Progenitor cell of endocrine pancreas (in vitro differentiated cells): ENCODE data around the gene CPSF4. TPM values are rescaled to one million over a fixed set of nuclear protein-coding genes. Genes with fewer than 3 reads are reported as not detected.
A peak's percentile ranks its signal among the peaks of the same experiment; 100 is the strongest.

Experiments used
- DNase-seq: peaks from one replicate; pipeline ENCODE4 v3.0.0; 2021; ENCODE audit warnings: low spot score; ENCODE audit not compliant: unreplicated experiment
- H3K27ac Mint-ChIP-seq: 2 replicates; pipeline ENCODE4 v1.8.0; 2021; ENCODE audit warnings: mild to moderate bottlenecking, moderate library complexity, mixed read lengths
- H3K27me3 Mint-ChIP-seq: 2 replicates; pipeline ENCODE4 v1.8.0; 2021; ENCODE audit warnings: mixed read lengths
- H3K36me3 Mint-ChIP-seq: 2 replicates; pipeline ENCODE4 v1.8.0; 2022; ENCODE audit warnings: mixed read lengths; ENCODE audit not compliant: insufficient read depth
- H3K4me1 Mint-ChIP-seq: 2 replicates; pipeline ENCODE4 v1.8.0; 2021; ENCODE audit warnings: low read depth, mixed read lengths
- H3K4me3 Mint-ChIP-seq: 2 replicates; pipeline ENCODE4 v1.8.0; 2021; ENCODE audit warnings: low read depth, mild to moderate bottlenecking, moderate library complexity, mixed read lengths
- H3K9me3 Mint-ChIP-seq: 2 replicates; pipeline ENCODE4 v1.8.0; 2021; ENCODE audit warnings: low read depth, mixed read lengths
- total RNA-seq: library from RNA; stranded (reverse); gene quantifications from 2 replicates; pipeline ENCODE4 v1.2.1, GENCODE V29; 2021
- TF ChIP-seq, protein P1 (sequence below): fragments of 200-600 bp; sonication (generic); IDR thresholded peaks from one replicate; pipeline ENCODE4 v1.5.0; 2021; ENCODE audit warnings: antibody characterized with exemption, mild to moderate bottlenecking; ENCODE audit not compliant: unreplicated experiment

The CPSF4 gene
- total RNA-seq, 1 donor from 2014 or later: 77.4 TPM

DNA sequence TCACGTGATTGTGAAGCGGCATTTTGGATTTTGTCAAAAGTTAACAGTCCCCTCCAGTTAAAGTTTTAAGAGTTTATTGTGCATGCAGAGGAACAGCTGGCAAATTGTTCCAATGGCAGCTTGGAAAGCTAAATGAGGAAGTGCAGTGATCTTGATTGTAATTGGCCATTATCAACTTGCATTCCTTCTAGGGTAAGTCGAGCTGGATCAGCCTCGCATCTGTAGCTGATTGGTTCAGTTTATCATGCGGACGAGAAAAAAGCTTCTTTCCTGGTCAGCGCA, 34.5 kb downstream of the CPSF4 start:
- peaks cover 4% of the 10 kb centered on the region for H3K36me3 Mint-ChIP-seq
- peaks cover 20% of the 10 kb centered on the region for H3K27me3 Mint-ChIP-seq
- H3K27ac Mint-ChIP-seq: peak overlapping the region; percentile 98
- no peak for DNase-seq
- peaks cover 7% of the 10 kb centered on the region for H3K4me1 Mint-ChIP-seq
- peak overlapping the region; percentile 98 for H3K4me3 Mint-ChIP-seq
- H3K9me3 Mint-ChIP-seq: no peaks in the 10 kb centered on the region
- TF ChIP-seq, protein P1, sequence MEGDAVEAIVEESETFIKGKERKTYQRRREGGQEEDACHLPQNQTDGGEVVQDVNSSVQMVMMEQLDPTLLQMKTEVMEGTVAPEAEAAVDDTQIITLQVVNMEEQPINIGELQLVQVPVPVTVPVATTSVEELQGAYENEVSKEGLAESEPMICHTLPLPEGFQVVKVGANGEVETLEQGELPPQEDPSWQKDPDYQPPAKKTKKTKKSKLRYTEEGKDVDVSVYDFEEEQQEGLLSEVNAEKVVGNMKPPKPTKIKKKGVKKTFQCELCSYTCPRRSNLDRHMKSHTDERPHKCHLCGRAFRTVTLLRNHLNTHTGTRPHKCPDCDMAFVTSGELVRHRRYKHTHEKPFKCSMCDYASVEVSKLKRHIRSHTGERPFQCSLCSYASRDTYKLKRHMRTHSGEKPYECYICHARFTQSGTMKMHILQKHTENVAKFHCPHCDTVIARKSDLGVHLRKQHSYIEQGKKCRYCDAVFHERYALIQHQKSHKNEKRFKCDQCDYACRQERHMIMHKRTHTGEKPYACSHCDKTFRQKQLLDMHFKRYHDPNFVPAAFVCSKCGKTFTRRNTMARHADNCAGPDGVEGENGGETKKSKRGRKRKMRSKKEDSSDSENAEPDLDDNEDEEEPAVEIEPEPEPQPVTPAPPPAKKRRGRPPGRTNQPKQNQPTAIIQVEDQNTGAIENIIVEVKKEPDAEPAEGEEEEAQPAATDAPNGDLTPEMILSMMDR: no peak

DNA sequence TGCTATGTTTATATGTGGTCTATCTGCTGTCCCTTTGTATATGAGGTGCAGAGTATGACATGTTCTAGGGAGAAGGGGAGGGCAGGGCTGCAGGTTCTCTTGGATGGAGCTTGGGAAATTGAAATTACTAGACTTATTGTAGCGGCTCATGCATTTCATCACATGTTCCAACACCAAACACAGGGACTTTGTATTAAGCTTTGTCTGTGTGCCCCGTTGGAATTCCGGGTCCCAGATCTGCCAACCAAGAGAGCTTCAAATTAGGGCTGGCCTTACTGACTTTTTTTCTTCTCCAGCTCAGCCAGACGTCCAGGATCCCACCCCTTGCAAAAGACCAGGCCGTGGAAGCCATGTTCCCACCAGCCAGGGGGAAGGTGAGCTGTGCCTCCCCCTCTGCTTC, 37.4 kb downstream of the CPSF4 start:
- peaks cover 7% of the 10 kb centered on the region for H3K4me1 Mint-ChIP-seq
- no peak overlapping the region for H3K27ac Mint-ChIP-seq
- no peak for DNase-seq
- TF ChIP-seq, protein P1: no peak
- H3K27me3 Mint-ChIP-seq: peaks cover 2% of the 10 kb centered on the region
- no peaks in the 10 kb centered on the region for H3K9me3 Mint-ChIP-seq
- H3K36me3 Mint-ChIP-seq: peaks cover 4% of the 10 kb centered on the region
- no peak overlapping the region for H3K4me3 Mint-ChIP-seq

DNA sequence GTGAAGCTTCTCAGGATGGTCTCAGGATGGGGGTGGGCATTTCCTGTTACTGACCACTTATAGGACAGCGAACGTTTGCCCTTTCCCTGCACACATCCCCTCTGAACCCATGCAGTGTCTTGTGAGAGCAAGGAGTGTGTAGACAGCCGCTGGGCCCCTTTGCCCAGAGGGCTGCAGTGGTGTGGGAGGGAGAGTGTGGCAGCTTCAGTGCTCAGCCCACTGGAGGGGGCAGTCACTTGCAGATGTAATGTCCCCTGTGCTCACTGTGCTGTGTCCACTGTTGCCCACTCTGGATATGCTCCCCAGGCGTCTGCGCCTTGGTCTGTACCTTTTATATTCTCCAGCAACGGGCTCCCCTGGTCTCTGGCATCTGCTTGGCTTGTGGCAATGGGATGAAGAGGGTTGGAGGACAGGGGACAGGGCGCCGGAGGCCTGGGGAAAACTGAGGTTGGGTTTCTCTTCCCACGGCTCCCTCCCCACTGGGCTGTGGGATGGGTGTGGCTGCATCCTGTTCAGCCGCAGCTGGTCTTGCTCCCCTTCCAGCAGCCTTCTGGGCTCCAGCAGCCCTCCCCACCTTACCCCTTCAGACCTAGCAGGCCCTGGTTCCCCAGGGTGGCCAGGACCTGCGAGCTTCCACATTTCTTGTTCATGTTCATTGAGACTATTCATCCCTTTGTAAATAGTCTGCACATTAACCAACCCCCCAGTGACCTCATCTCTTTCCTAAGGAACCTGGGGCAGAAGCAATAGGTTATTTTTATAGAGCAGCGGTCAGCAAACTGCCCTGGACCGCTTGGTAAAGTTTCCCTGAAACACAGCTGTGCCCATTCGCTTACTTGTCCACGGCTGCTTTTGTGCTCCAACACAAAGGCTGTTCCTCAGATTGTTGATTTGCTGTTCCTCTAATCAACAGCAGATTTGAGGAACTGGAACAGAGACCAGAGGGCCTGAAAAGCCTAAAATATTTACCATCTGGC, 40.0 kb downstream of the CPSF4 start:
- Mint-ChIP-seq H3K27me3 (no peaks in the 10 kb centered on the region), H3K4me1 (no peaks in the 10 kb centered on the region), H3K9me3 (no peaks in the 10 kb centered on the region), H3K36me3 (peaks cover 6% of the 10 kb centered on the region), H3K4me3 (no peak overlapping the region), H3K27ac (no peak overlapping the region)
- TF ChIP-seq, protein P1: no peak
- DNase-seq: no peak

DNA sequence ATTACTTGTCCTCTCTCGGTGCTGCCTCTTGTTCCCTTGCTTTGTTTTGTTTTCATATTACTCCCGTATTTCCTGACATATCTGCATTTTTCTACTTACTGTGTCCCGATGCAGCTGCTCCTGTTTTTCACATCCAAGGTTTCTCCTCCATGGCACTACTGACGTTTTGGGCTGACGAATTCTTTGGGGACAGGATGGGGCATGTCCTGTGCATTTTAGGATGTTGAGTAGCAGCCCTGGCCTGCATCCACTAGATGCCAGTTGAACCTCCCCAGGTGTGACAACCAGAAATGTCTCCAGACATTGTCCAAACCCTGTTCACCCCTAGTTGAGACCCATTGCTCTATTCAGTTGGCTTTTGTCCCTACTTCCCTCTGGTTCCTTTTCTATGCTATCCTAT, 46.4 kb downstream of the CPSF4 start:
- Mint-ChIP-seq H3K27ac (no peak overlapping the region), H3K36me3 (peaks cover 11% of the 10 kb centered on the region), H3K4me1 (no peaks in the 10 kb centered on the region), H3K27me3 (no peaks in the 10 kb centered on the region), H3K9me3 (no peaks in the 10 kb centered on the region), H3K4me3 (no peak overlapping the region)
- no peak for DNase-seq
- TF ChIP-seq, protein P1: no peak

DNA sequence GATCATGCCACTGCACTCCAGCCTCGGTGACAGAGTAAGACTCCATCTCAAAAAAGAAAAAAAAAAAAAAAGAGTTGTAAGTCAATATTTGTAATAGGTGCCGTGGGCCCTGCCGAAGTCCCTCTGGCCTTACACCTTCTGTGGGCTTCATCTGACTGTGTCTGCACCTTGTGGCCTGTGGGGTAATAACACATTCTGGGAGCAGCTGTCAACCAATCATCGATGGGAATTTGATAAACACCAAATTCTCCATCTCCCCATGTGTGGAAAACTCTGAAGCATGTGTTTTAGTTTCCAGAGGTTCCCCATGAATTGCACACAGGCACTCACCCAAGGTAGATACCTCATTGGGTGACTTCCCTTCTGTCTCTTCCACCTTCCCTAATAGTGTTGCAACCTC, 50.5 kb downstream of the CPSF4 start:
- H3K36me3 Mint-ChIP-seq: peaks cover 29% of the 10 kb centered on the region
- H3K9me3 Mint-ChIP-seq: peaks cover 12% of the 10 kb centered on the region
- TF ChIP-seq, protein P1: peak; percentile 18
- no peaks in the 10 kb centered on the region for H3K27me3 Mint-ChIP-seq
- no peak overlapping the region for H3K27ac Mint-ChIP-seq
- DNase-seq: no peak
- H3K4me1 Mint-ChIP-seq: no peaks in the 10 kb centered on the region
- no peak overlapping the region for H3K4me3 Mint-ChIP-seq
